ENCODE results near the gene DYNC1I2. TPM values are rescaled to one million over a fixed set of nuclear protein-coding genes. Genes with fewer than 3 reads are reported as not detected.

Gene DYNC1I2
- total and polyA plus RNA-seq, 8 donors = 87.2 to 223 (median 204) TPM

DNA sequence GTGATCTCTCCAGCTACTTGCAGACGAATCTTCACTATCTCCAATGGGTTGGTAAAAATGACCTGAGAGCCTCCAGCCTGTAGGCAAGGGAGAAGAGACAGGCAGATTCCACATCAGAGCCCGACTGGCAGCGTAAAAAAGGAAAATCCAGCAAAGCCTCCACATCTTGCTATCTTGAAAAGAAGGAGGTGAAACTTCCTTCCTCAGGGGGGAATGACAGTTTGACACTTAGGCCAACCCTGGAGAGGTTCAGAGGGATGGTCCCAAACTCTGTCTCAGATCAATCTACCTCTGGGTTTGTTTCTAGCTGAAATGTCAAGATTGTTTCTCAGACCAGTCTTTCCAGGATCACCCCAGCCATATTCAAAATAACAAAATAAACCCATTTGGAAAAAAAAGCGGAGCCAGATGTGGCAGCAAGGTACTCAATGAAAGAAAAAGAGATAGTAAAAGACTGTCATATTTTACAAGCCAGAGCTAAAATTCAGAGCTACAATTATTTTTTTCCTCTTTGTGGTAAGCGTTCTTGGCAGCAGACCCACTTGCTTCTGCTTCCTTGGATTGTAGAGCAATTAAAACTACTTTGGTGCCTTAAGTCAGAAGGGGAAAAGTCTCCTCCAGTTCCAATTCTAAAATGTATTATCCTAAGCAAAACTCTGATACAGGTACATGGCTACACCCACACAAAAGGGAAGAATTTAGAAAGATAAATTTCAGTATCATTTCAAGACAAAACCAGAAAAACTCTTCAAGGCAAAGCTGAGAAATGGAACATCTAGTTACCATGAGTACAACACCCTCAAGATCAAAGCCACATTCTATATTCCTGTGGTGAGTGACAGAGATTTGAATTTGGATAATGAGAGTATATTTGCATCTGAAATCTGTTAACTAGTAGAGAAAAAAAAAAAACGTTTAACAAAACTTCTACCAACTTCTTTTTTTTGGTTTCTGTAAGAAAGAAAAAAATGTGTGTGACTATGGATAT is 106.7 kb downstream of the DYNC1I2 start:
- no peak overlapping the region for H3K4me3 ChIP-seq
- DNase-seq (no peak), ATAC-seq (no peak)
- TF ChIP-seq, protein P1, sequence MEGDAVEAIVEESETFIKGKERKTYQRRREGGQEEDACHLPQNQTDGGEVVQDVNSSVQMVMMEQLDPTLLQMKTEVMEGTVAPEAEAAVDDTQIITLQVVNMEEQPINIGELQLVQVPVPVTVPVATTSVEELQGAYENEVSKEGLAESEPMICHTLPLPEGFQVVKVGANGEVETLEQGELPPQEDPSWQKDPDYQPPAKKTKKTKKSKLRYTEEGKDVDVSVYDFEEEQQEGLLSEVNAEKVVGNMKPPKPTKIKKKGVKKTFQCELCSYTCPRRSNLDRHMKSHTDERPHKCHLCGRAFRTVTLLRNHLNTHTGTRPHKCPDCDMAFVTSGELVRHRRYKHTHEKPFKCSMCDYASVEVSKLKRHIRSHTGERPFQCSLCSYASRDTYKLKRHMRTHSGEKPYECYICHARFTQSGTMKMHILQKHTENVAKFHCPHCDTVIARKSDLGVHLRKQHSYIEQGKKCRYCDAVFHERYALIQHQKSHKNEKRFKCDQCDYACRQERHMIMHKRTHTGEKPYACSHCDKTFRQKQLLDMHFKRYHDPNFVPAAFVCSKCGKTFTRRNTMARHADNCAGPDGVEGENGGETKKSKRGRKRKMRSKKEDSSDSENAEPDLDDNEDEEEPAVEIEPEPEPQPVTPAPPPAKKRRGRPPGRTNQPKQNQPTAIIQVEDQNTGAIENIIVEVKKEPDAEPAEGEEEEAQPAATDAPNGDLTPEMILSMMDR (IDR thresholded peaks at IDR 0.05) = no peak
- no peaks in the 10 kb centered on the region for H3K9me3 ChIP-seq
- intact Hi-C loops (cut with DNase I) = no loop called here
- H3K4me1 ChIP-seq = peaks cover 0 to 7% of the 10 kb centered on the region in 2 donors
- no peak overlapping the region for H3K27ac ChIP-seq
- H3K27me3 ChIP-seq = no peaks in the 10 kb centered on the region
- peaks cover 0 to 39% of the 10 kb centered on the region in 2 donors for H3K36me3 ChIP-seq

DNA sequence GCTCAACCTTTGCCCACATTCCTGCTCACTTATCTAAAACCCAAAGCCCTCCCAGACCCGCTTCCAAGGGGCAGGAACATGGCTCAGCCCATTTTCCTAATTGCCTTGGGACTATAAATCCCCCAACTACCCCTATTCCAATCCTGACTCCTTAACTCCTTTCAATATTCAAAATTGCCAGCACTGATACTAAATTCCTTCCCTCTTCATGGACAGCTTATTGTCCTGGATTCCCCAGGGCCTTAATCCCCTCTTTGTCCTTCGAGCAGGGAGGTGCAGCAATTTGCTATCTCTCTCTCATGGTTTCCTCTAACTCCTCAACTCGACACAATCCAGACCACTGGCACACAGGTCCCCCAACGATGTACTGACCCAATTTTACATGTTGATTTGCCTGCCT is 107.6 kb downstream of the DYNC1I2 start:
- Histone ChIP-seq H3K4me3 (no peak overlapping the region), H3K27me3 (no peaks in the 10 kb centered on the region), H3K36me3 (peaks cover 0 to 35% of the 10 kb centered on the region in 2 donors), H3K4me1 (peaks cover 0 to 7% of the 10 kb centered on the region in 2 donors), H3K27ac (no peak overlapping the region), H3K9me3 (no peaks in the 10 kb centered on the region)
- TF ChIP-seq, protein P1 (IDR thresholded peaks at IDR 0.05) = no peak
- ATAC-seq (no peak), DNase-seq (no peak)
- intact Hi-C loops (cut with DNase I) = no loop called here

Other genes with a start within 250 kb of the DYNC1I2 start
- gene CYBRD1, start 165.0 kb upstream of the DYNC1I2 start, total RNA-seq = 10 to 100 TPM; 87.5 to 96.8 TPM
- 100 to 1,000 TPM in 1 of 6 donors, 10 to 100 TPM in 5; 72.8 to 116 (median 87.4) TPM for gene CYBRD1, start 165.0 kb upstream of the DYNC1I2 start, polyA plus RNA-seq (ENCODE audit: insufficient read length in 6 of 6)
- gene SLC25A12, start 206.8 kb downstream of the DYNC1I2 start, total RNA-seq = 10 to 100 TPM; 10.1 to 14.5 TPM
- 10 to 100 TPM; 24.5 to 32.2 (median 26.5) TPM for gene SLC25A12, start 206.8 kb downstream of the DYNC1I2 start, polyA plus RNA-seq (ENCODE audit: insufficient read length in 6 of 6)
- 10 to 100 TPM; 29.7 to 41.0 TPM for gene HAT1, start 235.0 kb downstream of the DYNC1I2 start, total RNA-seq
- 10 to 100 TPM; 53.2 to 70.6 (median 63.2) TPM for gene HAT1, start 235.0 kb downstream of the DYNC1I2 start, polyA plus RNA-seq (ENCODE audit: insufficient read length in 6 of 6)

All from left lung (tissue), 10 donors.